ENCODE data around the gene COBL.

GRCh38 chr7:51186531-51186930, 130.1 kb downstream of the COBL start:
- TF ChIP-seq CTCF (IDR thresholded peaks at IDR 0.05) (no peak), POLR2A (IDR thresholded peaks at IDR 0.05) (no peak)

Measured in right lobe of liver (tissue), 4 donors.